ENCODE data around the gene ARHGEF38.

Gene ARHGEF38

GRCh38 chr4:105541420-105541819, 11.0 kb upstream of the ARHGEF38 start:
- TF ChIP-seq TEAD4 (IDR thresholded peaks at IDR 0.05): no peak
- TF ChIP-seq REST (IDR thresholded peaks at IDR 0.05; ENCODE audit: low read depth): no peak
- TF ChIP-seq EGR1 (IDR thresholded peaks at IDR 0.05): no peak
- no peak for TF ChIP-seq TAF1 (IDR thresholded peaks at IDR 0.05; ENCODE audit: low read depth)
- TF ChIP-seq USF1 (IDR thresholded peaks at IDR 0.05): no peak
- no peak for TF ChIP-seq EP300 (IDR thresholded peaks at IDR 0.05; ENCODE audit: borderline replicate concordance)
- no peak for TF ChIP-seq CEBPB (IDR thresholded peaks at IDR 0.05)
- TF ChIP-seq MAX (IDR thresholded peaks at IDR 0.05): no peak
- no peak for TF ChIP-seq YY1 (IDR thresholded peaks at IDR 0.05; ENCODE audit: low read depth)
- TF ChIP-seq TCF12 (IDR thresholded peaks at IDR 0.05; ENCODE audit: low read depth): no peak
- TF ChIP-seq ZBTB7A (IDR thresholded peaks at IDR 0.05; ENCODE audit: low read depth): no peak
- TF ChIP-seq RAD21 (IDR thresholded peaks at IDR 0.05; ENCODE audit: low read depth): no peak
- TF ChIP-seq CREB1 (IDR thresholded peaks at IDR 0.05; ENCODE audit: low read depth): no peak
- no peak for TF ChIP-seq NFIC (IDR thresholded peaks at IDR 0.05)
- TF ChIP-seq FOXM1 (IDR thresholded peaks at IDR 0.05; ENCODE audit: borderline replicate concordance, low read depth): no peak

GRCh38 chr4:105542039-105542438, 10.4 kb upstream of the ARHGEF38 start:
- TF ChIP-seq CEBPB (IDR thresholded peaks at IDR 0.05) (no peak), TEAD4 (IDR thresholded peaks at IDR 0.05) (no peak), ZBTB7A (IDR thresholded peaks at IDR 0.05; ENCODE audit: low read depth) (no peak), EP300 (IDR thresholded peaks at IDR 0.05; ENCODE audit: borderline replicate concordance) (no peak), FOXM1 (IDR thresholded peaks at IDR 0.05; ENCODE audit: borderline replicate concordance, low read depth) (no peak), YY1 (IDR thresholded peaks at IDR 0.05; ENCODE audit: low read depth) (no peak), TAF1 (IDR thresholded peaks at IDR 0.05; ENCODE audit: low read depth) (no peak), NFIC (IDR thresholded peaks at IDR 0.05) (no peak), EGR1 (IDR thresholded peaks at IDR 0.05) (no peak), TCF12 (IDR thresholded peaks at IDR 0.05; ENCODE audit: low read depth) (no peak), MAX (IDR thresholded peaks at IDR 0.05) (no peak), CREB1 (IDR thresholded peaks at IDR 0.05; ENCODE audit: low read depth) (no peak), USF1 (IDR thresholded peaks at IDR 0.05) (no peak), REST (IDR thresholded peaks at IDR 0.05; ENCODE audit: low read depth) (no peak), RAD21 (IDR thresholded peaks at IDR 0.05; ENCODE audit: low read depth) (no peak)

GRCh38 chr4:105543346-105543745, 9.1 kb upstream of the ARHGEF38 start:
- TF ChIP-seq USF1 (IDR thresholded peaks at IDR 0.05) (no peak), TAF1 (IDR thresholded peaks at IDR 0.05; ENCODE audit: low read depth) (no peak), YY1 (IDR thresholded peaks at IDR 0.05; ENCODE audit: low read depth) (no peak), MAX (IDR thresholded peaks at IDR 0.05) (no peak), CREB1 (IDR thresholded peaks at IDR 0.05; ENCODE audit: low read depth) (no peak), TEAD4 (IDR thresholded peaks at IDR 0.05) (no peak)

- TF ChIP-seq FOXM1 (IDR thresholded peaks at IDR 0.05; ENCODE audit: borderline replicate concordance, low read depth): no peak
- TF ChIP-seq EGR1 (IDR thresholded peaks at IDR 0.05): no peak
- TF ChIP-seq TAF1 (IDR thresholded peaks at IDR 0.05; ENCODE audit: low read depth): no peak
- TF ChIP-seq ZBTB7A (IDR thresholded peaks at IDR 0.05; ENCODE audit: low read depth): no peak
- TF ChIP-seq CEBPB (IDR thresholded peaks at IDR 0.05): no peak
- no peak for TF ChIP-seq EP300 (IDR thresholded peaks at IDR 0.05; ENCODE audit: borderline replicate concordance)
- TF ChIP-seq MAX (IDR thresholded peaks at IDR 0.05): no peak
- no peak for TF ChIP-seq TEAD4 (IDR thresholded peaks at IDR 0.05)
- TF ChIP-seq USF1 (IDR thresholded peaks at IDR 0.05): no peak
- no peak for TF ChIP-seq YY1 (IDR thresholded peaks at IDR 0.05; ENCODE audit: low read depth)
- TF ChIP-seq RAD21 (IDR thresholded peaks at IDR 0.05; ENCODE audit: low read depth): no peak
- TF ChIP-seq REST (IDR thresholded peaks at IDR 0.05; ENCODE audit: low read depth): no peak
- TF ChIP-seq TCF12 (IDR thresholded peaks at IDR 0.05; ENCODE audit: low read depth): no peak
- no peak for TF ChIP-seq CREB1 (IDR thresholded peaks at IDR 0.05; ENCODE audit: low read depth)
- TF ChIP-seq NFIC (IDR thresholded peaks at IDR 0.05): no peak
Observed at GRCh38 chr4:105543881-105544280, 8.5 kb upstream of the ARHGEF38 start.
